Tibial artery (tissue), 4 donors: Measurements from ENCODE around the gene FRMD4A.

ENCODE experiments used
- DNase-seq, 2 donors: peaks; one replicate each; pipeline ENCODE4 v3.0.0-alpha.2; 2019
- H3K27ac ChIP-seq, 2 donors: fragments of 200-600 bp; sonication (generic) in 1 of 2; 1 replicate in 1 of 2; 2 replicates in 1 of 2; pipeline ENCODE4 v1.5.1; 2018 to 2019; ENCODE audit warnings: mild to moderate bottlenecking in 1 of 2
- H3K27me3 ChIP-seq, 2 donors: fragments of 200-600 bp; sonication (generic) in 1 of 2; one replicate each; pipeline versions ENCODE4 v1.5.1 to v1.6.0; 2016 to 2019
- H3K36me3 ChIP-seq, 3 donors: fragments of 200-600 bp; sonication (generic) in 2 of 3; one replicate each; pipeline ENCODE4 v1.5.1; 2016 to 2019; ENCODE audit warnings: mild to moderate bottlenecking in 2 of 3
- H3K4me1 ChIP-seq, 4 donors: fragments of 200-600 bp; sonication (generic) in 2 of 4; 1 replicate in 3 of 4; 2 replicates in 1 of 4; pipeline ENCODE4 v1.5.1; 2016 to 2019
- H3K4me3 ChIP-seq, 2 donors: fragments of 200-600 bp; sonication (generic) in 1 of 2; 1 replicate in 1 of 2; 2 replicates in 1 of 2; pipeline ENCODE4 v1.5.1; 2018 to 2019; ENCODE audit warnings: mild to moderate bottlenecking in 2 of 2
- H3K9me3 ChIP-seq, 3 donors: fragments of 200-600 bp; sonication (generic) in 1 of 3; one replicate each; pipeline ENCODE4 v1.5.1; 2016 to 2019
- CTCF ChIP-seq, 2 experiments: fragments of 200-600 bp in 1 of 2; fragments of 450-650 bp in 1 of 2; IDR thresholded peaks; one replicate each; pipeline ENCODE4 v1.5.1; 2017 to 2019; ENCODE audit warnings: antibody characterized with exemption in 2 of 2, mild to moderate bottlenecking in 1 of 2, moderate library complexity in 1 of 2
- intact Hi-C: fragments of 100-400 bp; cut with DNase I; formaldehyde crosslinking; loops from one replicate; pipeline ENCODE4 v1.15.0; 2023; ENCODE audit warnings: low total_unique reads

The FRMD4A gene

GRCh38 chr10:14017467-14017866 lies 313.3 kb downstream of the FRMD4A start:
- intact Hi-C loops: no loop called here
- no peaks in the 10 kb centered on the region for H3K9me3 ChIP-seq
- no peak for TF ChIP-seq CTCF (IDR thresholded peaks at IDR 0.05)
- no peak overlapping the region for H3K27ac ChIP-seq
- H3K4me1 ChIP-seq: peaks cover 0 to under 1% (median 0%) of the 10 kb centered on the region in 4 donors
- H3K27me3 ChIP-seq: peaks cover 0 to 14% of the 10 kb centered on the region in 2 donors
- H3K4me3 ChIP-seq: no peak overlapping the region
- no peaks in the 10 kb centered on the region for H3K36me3 ChIP-seq
- no peak for DNase-seq

- no peak overlapping the region for H3K27ac ChIP-seq
- H3K4me1 ChIP-seq: no peaks in the 10 kb centered on the region
- no peak overlapping the region for H3K4me3 ChIP-seq
- DNase-seq: no peak
- H3K9me3 ChIP-seq: no peaks in the 10 kb centered on the region
- H3K36me3 ChIP-seq: no peaks in the 10 kb centered on the region
- intact Hi-C loops: no loop called here
- peaks cover 0 to 10% of the 10 kb centered on the region in 2 donors for H3K27me3 ChIP-seq
- no peak for TF ChIP-seq CTCF (IDR thresholded peaks at IDR 0.05)
These were observed 313.8 kb downstream of the FRMD4A start for GRCh38 chr10:14016931-14017333.

- no peak overlapping the region for H3K27ac ChIP-seq
- no peak for TF ChIP-seq CTCF (IDR thresholded peaks at IDR 0.05)
- H3K36me3 ChIP-seq: no peaks in the 10 kb centered on the region
- no peaks in the 10 kb centered on the region for H3K4me1 ChIP-seq
- DNase-seq: peak; percentile 63 to 75
- H3K9me3 ChIP-seq: no peaks in the 10 kb centered on the region
- no peak overlapping the region for H3K4me3 ChIP-seq
- intact Hi-C loops: no loop called here
- peaks cover 0 to 6% of the 10 kb centered on the region in 2 donors for H3K27me3 ChIP-seq
These were observed 314.6 kb downstream of the FRMD4A start for GRCh38 chr10:14016011-14016536.

DNA sequence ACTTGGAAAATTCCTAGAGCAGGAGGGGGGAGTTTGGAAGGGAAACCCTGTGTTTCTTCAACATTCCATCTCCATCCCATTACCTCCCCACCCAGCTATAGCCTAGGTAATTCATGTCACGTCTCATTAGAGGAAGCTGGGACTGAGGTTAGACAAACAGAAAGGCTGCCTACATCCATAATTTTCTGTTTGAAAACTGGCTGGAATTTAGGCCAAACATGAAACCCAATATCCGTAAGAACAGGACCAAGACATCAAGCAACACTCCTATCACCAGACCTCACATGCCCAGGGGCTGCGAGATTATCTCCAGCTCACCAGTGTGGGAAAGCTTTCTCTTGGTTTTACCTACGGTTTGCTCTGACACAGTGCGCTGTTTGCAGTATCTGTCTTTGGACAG lies 316.3 kb downstream of the FRMD4A start:
- DNase-seq: no peak
- H3K27ac ChIP-seq: no peak overlapping the region
- H3K36me3 ChIP-seq: no peaks in the 10 kb centered on the region
- intact Hi-C loops: no loop called here
- no peaks in the 10 kb centered on the region for H3K9me3 ChIP-seq
- TF ChIP-seq CTCF (IDR thresholded peaks at IDR 0.05): no peak
- peaks cover 0 to 12% (median 9%) of the 10 kb centered on the region in 4 donors for H3K4me1 ChIP-seq
- no peak overlapping the region for H3K4me3 ChIP-seq
- H3K27me3 ChIP-seq: peaks cover 0 to 7% of the 10 kb centered on the region in 2 donors

DNA sequence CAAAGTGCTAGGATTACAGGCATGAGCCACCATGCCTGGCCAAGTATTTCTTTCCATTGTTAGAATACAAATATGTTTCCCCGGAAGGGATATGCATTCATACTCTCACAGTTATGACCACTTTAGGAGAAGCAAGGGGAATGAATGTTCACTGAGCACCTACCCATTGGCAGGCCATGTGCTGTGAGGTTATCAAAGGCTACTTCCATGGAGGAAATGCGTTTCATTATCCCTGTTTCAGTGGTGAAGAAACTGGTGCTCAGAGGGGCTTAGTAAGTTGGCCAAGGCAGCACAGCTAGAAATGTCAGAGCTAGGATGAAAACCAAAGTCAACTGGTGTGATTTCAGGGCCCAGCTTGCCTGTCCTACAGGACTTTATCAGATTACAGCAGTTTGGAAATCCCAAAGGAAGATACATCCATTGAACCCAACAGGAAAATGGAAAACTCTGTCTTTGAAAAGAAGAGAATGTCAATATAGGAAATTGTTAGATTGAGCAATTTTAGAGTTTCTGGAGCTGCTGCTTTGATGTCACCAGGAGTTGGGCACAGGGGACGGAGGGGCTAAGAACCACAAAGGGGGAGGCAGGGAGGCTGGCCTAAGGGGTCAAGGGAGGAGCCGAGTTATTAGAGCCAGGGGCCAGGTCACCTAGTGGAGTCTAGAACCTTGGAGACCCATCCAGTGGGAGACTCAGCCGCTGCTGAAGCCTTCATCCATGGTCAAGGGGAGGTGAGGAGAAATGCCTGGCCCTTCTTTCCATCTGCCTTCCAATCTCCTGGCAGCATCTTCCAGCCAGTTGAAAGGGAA lies 319.8 kb downstream of the FRMD4A start:
- Histone ChIP-seq H3K27ac (no peak overlapping the region), H3K36me3 (no peaks in the 10 kb centered on the region), H3K9me3 (no peaks in the 10 kb centered on the region), H3K4me3 (no peak overlapping the region), H3K27me3 (peaks cover 0 to 20% of the 10 kb centered on the region in 2 donors), H3K4me1 (peaks cover 0 to 26% (median 12%) of the 10 kb centered on the region in 4 donors)
- no peak for TF ChIP-seq CTCF (IDR thresholded peaks at IDR 0.05)
- intact Hi-C loops: no loop called here
- DNase-seq: no peak
